Mucosa of stomach (tissue), 1 donor: ENCODE results near the gene MAST2.

Source experiments
- H3K27me3 ChIP-seq: one replicate; pipeline ENCODE4 v1.7.0; 2013; ENCODE audit warnings: mild to moderate bottlenecking, low read length; ENCODE audit not compliant: control insufficient read depth, insufficient read depth
- H3K36me3 ChIP-seq: one replicate; pipeline ENCODE4 v1.7.0; 2013; ENCODE audit warnings: low read length; ENCODE audit not compliant: control insufficient read depth, insufficient read depth
- H3K4me1 ChIP-seq: one replicate; pipeline ENCODE4 v1.7.0; 2013; ENCODE audit warnings: mild to moderate bottlenecking, low read length; ENCODE audit not compliant: control insufficient read depth, insufficient read depth
- H3K4me3 ChIP-seq: one replicate; pipeline ENCODE4 v1.7.0; 2013; ENCODE audit warnings: low read length
- H3K9ac ChIP-seq: one replicate; pipeline ENCODE4 v1.7.0; 2013; ENCODE audit warnings: mild to moderate bottlenecking, low read length, moderate library complexity
- H3K9me3 ChIP-seq: one replicate; pipeline ENCODE4 v1.7.0; 2013; ENCODE audit warnings: mild to moderate bottlenecking, low read length, moderate library complexity; ENCODE audit not compliant: control insufficient read depth
- donor health status: Pancreatic carcinoma.

The MAST2 gene

DNA sequence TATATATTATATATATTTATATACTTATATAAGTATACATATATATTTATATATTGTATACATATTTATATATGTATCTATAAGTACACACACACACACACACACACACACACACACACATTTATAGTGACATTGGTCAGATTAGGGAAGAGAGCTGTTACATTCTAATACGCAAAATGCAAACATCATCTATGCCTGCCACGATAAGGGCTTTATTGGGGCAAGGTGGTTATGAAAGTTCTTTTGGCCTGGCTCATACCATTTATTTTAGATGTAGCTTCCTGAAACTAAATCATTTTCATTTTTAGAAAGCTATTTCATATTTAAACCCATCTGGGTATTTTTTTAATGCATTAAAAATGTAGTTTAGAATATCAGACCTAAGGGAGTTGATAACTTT lies 82.8 kb downstream of the MAST2 start:
- H3K9ac ChIP-seq: no peak overlapping the region
- H3K27me3 ChIP-seq: no peaks in the 10 kb centered on the region
- no peak overlapping the region for H3K4me3 ChIP-seq
- no peaks in the 10 kb centered on the region for H3K4me1 ChIP-seq
- no peaks in the 10 kb centered on the region for H3K9me3 ChIP-seq
- no peaks in the 10 kb centered on the region for H3K36me3 ChIP-seq

GRCh38 chr1:45887156-45887842 lies 83.9 kb downstream of the MAST2 start:
- H3K4me1 ChIP-seq: peaks cover 8% of the 10 kb centered on the region
- no peaks in the 10 kb centered on the region for H3K36me3 ChIP-seq
- no peak overlapping the region for H3K9ac ChIP-seq
- H3K9me3 ChIP-seq: no peaks in the 10 kb centered on the region
- H3K4me3 ChIP-seq: no peak overlapping the region
- no peaks in the 10 kb centered on the region for H3K27me3 ChIP-seq

DNA sequence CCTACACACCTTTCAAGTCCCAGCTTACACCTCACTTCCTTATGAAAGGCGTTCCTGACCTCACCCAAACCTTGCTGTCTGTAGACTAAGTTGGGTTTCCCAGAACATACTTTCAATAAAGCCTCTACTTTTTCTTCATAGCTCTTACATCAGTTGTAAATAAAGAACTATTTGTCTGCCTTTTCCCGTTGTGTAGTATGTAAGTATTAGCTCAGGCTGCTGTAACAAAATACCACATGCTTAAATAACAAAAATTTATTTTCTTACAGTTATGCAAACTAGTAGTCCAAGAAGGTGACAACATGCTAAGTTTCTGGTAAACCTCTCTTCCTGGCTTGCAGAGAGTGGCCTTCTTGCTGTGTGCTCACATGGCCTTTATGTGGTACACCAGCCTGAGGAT lies 86.7 kb downstream of the MAST2 start:
- no peaks in the 10 kb centered on the region for H3K9me3 ChIP-seq

GRCh38 chr1:45891087-45891486 lies 87.7 kb downstream of the MAST2 start:
- Histone ChIP-seq H3K4me1 (peaks cover 13% of the 10 kb centered on the region), H3K36me3 (no peaks in the 10 kb centered on the region), H3K4me3 (no peak overlapping the region), H3K27me3 (no peaks in the 10 kb centered on the region), H3K9me3 (no peaks in the 10 kb centered on the region), H3K9ac (no peak overlapping the region)

More for the DNA sequence above, 86.7 kb downstream of the MAST2 start:
- H3K4me1 ChIP-seq: peaks cover 13% of the 10 kb centered on the region
- H3K9ac ChIP-seq: no peak overlapping the region
- H3K4me3 ChIP-seq: no peak overlapping the region
- no peaks in the 10 kb centered on the region for H3K36me3 ChIP-seq
- no peaks in the 10 kb centered on the region for H3K27me3 ChIP-seq

DNA sequence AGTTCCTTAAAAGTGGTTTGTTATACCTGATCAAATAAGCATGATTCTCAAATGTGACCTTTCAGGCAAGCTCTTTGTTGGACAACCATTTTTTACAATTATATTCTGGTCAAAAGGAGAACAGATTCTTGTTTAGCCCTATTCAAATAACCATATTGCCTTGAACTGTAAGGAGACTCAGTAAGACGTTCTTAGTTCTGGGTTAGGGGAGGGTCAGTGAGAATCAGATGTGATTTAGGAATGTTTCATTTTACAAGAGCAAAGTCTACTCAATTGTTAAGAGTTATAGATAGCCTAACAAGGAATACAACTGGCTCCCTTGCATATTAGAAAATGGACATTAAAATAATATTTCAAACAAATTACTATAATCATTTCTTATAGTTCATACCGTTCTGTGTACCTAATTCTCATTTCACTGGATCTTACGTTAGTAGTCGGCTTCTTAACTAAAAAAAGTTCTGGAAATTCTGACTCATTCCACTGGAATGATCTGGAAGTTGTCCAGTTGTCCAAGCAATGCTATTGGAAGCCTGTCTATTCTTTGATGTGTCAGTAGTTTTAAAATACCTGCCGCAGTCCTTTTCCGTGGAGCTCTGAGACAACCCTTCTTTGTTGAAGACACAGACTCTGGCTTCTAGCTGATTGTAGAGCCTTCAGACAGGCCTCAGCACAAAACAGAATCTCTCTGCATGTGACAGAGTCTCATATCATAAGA lies 88.8 kb downstream of the MAST2 start:
- Histone ChIP-seq H3K4me1 (peaks cover 13% of the 10 kb centered on the region), H3K9me3 (no peaks in the 10 kb centered on the region), H3K4me3 (no peak overlapping the region), H3K27me3 (no peaks in the 10 kb centered on the region), H3K36me3 (no peaks in the 10 kb centered on the region), H3K9ac (peak overlapping the region; percentile 39)

- no peaks in the 10 kb centered on the region for H3K27me3 ChIP-seq
- H3K36me3 ChIP-seq: no peaks in the 10 kb centered on the region
- no peak overlapping the region for H3K4me3 ChIP-seq
- H3K9me3 ChIP-seq: no peaks in the 10 kb centered on the region
- H3K9ac ChIP-seq: no peak overlapping the region
- peaks cover 13% of the 10 kb centered on the region for H3K4me1 ChIP-seq
Measured at GRCh38 chr1:45894331-45894730, 90.9 kb downstream of the MAST2 start.

- Histone ChIP-seq H3K4me3 (no peak overlapping the region), H3K27me3 (no peaks in the 10 kb centered on the region), H3K9me3 (no peaks in the 10 kb centered on the region), H3K9ac (no peak overlapping the region), H3K36me3 (no peaks in the 10 kb centered on the region), H3K4me1 (peaks cover 13% of the 10 kb centered on the region)
Measured at GRCh38 chr1:45894921-45895320, 91.5 kb downstream of the MAST2 start.

- H3K4me1 ChIP-seq: peaks cover 13% of the 10 kb centered on the region
- no peak overlapping the region for H3K4me3 ChIP-seq
- no peaks in the 10 kb centered on the region for H3K27me3 ChIP-seq
- no peaks in the 10 kb centered on the region for H3K9me3 ChIP-seq
- no peak overlapping the region for H3K9ac ChIP-seq
- no peaks in the 10 kb centered on the region for H3K36me3 ChIP-seq
Measured at GRCh38 chr1:45895406-45895805, 92.0 kb downstream of the MAST2 start.

DNA sequence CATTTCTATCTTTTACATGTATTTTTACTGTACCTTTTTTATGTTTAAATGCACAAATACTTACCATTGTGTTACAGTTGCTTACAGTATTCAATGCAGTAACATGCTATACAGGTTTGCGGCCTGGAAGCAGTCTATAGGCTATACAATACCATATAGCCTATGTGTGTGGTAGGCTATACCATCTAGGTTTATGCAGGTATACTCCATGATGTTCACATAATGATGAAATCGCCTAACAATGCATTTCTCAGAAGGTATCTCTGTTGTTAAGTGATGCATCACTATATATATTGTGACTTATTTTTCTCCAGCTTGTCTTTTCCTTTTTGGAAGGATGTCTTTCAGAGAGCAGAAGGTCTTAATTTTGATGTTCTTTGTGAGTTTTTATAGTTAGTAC lies 103.5 kb downstream of the MAST2 start:
- Histone ChIP-seq H3K36me3 (no peaks in the 10 kb centered on the region), H3K9me3 (no peaks in the 10 kb centered on the region), H3K4me1 (no peaks in the 10 kb centered on the region), H3K27me3 (no peaks in the 10 kb centered on the region), H3K4me3 (no peak overlapping the region), H3K9ac (no peak overlapping the region)

- Histone ChIP-seq H3K4me1 (no peaks in the 10 kb centered on the region), H3K27me3 (no peaks in the 10 kb centered on the region), H3K4me3 (no peak overlapping the region), H3K9ac (no peak overlapping the region), H3K9me3 (no peaks in the 10 kb centered on the region), H3K36me3 (no peaks in the 10 kb centered on the region)
Measured at GRCh38 chr1:45908611-45909140, 105.3 kb downstream of the MAST2 start.

DNA sequence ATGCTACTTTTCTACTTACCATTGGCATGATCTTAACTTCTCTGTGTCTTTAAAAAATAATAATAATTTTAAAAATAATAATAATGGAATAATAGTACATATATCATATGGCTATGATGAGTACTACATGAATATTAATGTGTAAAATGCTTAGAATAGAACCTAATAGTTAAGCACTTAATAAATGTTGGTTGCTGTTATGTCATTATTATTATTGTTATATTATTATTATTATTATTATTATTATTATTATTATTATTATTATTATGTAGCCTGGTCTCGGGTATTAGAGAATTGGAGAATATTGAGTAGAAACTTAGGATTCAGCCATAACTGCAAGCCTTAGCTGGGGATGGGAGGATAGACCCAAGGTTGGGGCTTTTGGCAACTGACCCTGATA lies 108.2 kb downstream of the MAST2 start:
- Histone ChIP-seq H3K4me3 (no peak overlapping the region), H3K9ac (no peak overlapping the region), H3K36me3 (no peaks in the 10 kb centered on the region), H3K9me3 (no peaks in the 10 kb centered on the region), H3K27me3 (no peaks in the 10 kb centered on the region), H3K4me1 (no peaks in the 10 kb centered on the region)

DNA sequence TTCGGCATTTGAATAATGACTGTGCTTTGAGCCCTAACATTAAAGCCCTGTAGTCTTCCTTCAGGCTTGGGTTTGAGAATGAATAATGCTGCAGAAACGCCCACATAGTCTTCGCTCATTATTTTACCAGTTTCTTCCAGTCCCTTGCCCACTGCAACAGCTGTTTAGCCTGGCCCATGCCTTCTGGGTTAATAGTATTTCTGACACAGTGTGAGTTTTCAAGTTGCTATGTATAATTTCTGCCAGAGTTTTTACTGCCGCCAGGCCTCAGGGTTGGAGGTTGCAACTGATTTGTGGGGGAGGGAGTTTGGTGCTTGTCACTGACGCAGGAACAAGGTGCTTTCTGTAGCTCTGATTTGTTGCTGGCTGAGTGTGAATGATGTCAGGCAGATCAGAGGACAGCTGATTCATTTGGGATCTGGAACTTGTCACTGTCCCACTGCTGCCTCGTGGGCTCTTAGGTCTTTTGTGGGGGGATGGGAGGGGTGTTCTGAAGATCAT lies 109.8 kb downstream of the MAST2 start:
- H3K4me1 ChIP-seq: no peaks in the 10 kb centered on the region
- no peak overlapping the region for H3K9ac ChIP-seq
- no peaks in the 10 kb centered on the region for H3K9me3 ChIP-seq
- H3K27me3 ChIP-seq: no peaks in the 10 kb centered on the region
- H3K36me3 ChIP-seq: no peaks in the 10 kb centered on the region
- H3K4me3 ChIP-seq: no peak overlapping the region
